Naive thymus-derived CD4-positive, alpha-beta T cell (primary cell): ENCODE data around the gene FXYD1. TPM values are rescaled to one million over a fixed set of nuclear protein-coding genes. Genes with fewer than 3 reads are reported as not detected.
A peak's percentile ranks its signal among the peaks of the same experiment; 100 is the strongest.

Experiments
- ATAC-seq: fragments of 150-1000 bp; cut with Tn5 transposase; 2 replicates; pipeline ENCODE4 v1.10.0; 2021; ENCODE audit warnings: mild to moderate bottlenecking, moderate library complexity
- CTCF ChIA-PET: fragments of 350-600 bp; sonication (Branson Sonifier 250); formaldehyde crosslinking; loops from one replicate; lab custom pipeline; 2021; ENCODE audit warnings: antibody characterized with exemption; lab: Charles Lee
- POLR2A ChIA-PET: fragments of 350-600 bp; sonication (Branson Sonifier 250); formaldehyde crosslinking; loops from one replicate; lab custom pipeline; 2021; ENCODE audit warnings: antibody characterized with exemption, inconsistent platforms; lab: Charles Lee
- DNase-seq, 9 donors: peaks; one replicate each; pipeline versions ENCODE4 v3.0.0 to v3.0.0-alpha.2; 2020 to 2022; ENCODE audit warnings: mixed read lengths in 1 of 9
- H3K27ac ChIP-seq: one replicate; pipeline ENCODE4 v1.7.0; 2013; ENCODE audit warnings: mild to moderate bottlenecking, low read depth, low read length, moderate library complexity
- H3K27me3 ChIP-seq, 2 donors: one replicate each; pipeline ENCODE4 v1.7.0; 2013; ENCODE audit warnings: low read length in 2 of 2, mild to moderate bottlenecking in 2 of 2, moderate library complexity in 2 of 2; ENCODE audit not compliant: control insufficient read depth in 2 of 2, insufficient read depth in 2 of 2
- H3K36me3 ChIP-seq, 3 experiments: 1 replicate in 2 of 3; 2 replicates in 1 of 3; pipeline ENCODE4 v1.7.0; 2013; ENCODE audit warnings: low read length in 3 of 3, mild to moderate bottlenecking in 3 of 3, moderate library complexity in 1 of 3; ENCODE audit not compliant: insufficient read depth in 3 of 3, control insufficient read depth in 2 of 3
- H3K4me1 ChIP-seq, 2 donors: one replicate each; pipeline ENCODE4 v1.7.0; 2013; ENCODE audit warnings: low read length in 2 of 2, mild to moderate bottlenecking in 2 of 2, moderate library complexity in 1 of 2; ENCODE audit not compliant: control insufficient read depth in 2 of 2, insufficient read depth in 2 of 2
- H3K4me3 ChIP-seq: 2 replicates; pipeline ENCODE4 v1.7.0; 2013; ENCODE audit warnings: mild to moderate bottlenecking, low read length
- H3K9me3 ChIP-seq, 3 experiments: 1 replicate in 2 of 3; 2 replicates in 1 of 3; pipeline ENCODE4 v1.7.0; 2013; ENCODE audit warnings: low read length in 3 of 3; ENCODE audit not compliant: control insufficient read depth in 2 of 3
- H3K27ac Mint-ChIP-seq, 9 donors: one replicate each; pipeline ENCODE4 v1.8.0; 2020 to 2022; ENCODE audit warnings: mixed read lengths in 9 of 9, mild to moderate bottlenecking in 8 of 9, moderate library complexity in 5 of 9, inconsistent platforms in 2 of 9
- H3K27me3 Mint-ChIP-seq, 5 donors: one replicate each; pipeline ENCODE4 v1.8.0; 2021 to 2022; ENCODE audit warnings: mixed read lengths in 5 of 5, mild to moderate bottlenecking in 1 of 5
- H3K36me3 Mint-ChIP-seq, 5 donors: one replicate each; pipeline ENCODE4 v1.8.0; 2020 to 2022; ENCODE audit warnings: mixed read lengths in 5 of 5, mild to moderate bottlenecking in 3 of 5, inconsistent platforms in 1 of 5
- H3K4me1 Mint-ChIP-seq, 7 donors: one replicate each; pipeline ENCODE4 v1.8.0; 2020 to 2022; ENCODE audit warnings: mixed read lengths in 7 of 7, mild to moderate bottlenecking in 3 of 7, inconsistent platforms in 1 of 7
- H3K4me3 Mint-ChIP-seq, 10 donors: one replicate each; pipeline ENCODE4 v1.8.0; 2020 to 2022; ENCODE audit warnings: mild to moderate bottlenecking in 10 of 10, mixed read lengths in 10 of 10, moderate library complexity in 6 of 10, inconsistent platforms in 2 of 10
- H3K9me3 Mint-ChIP-seq, 11 donors: one replicate each; pipeline ENCODE4 v1.8.0; 2020 to 2022; ENCODE audit warnings: mixed read lengths in 11 of 11, mild to moderate bottlenecking in 4 of 11, inconsistent platforms in 1 of 11, moderate library complexity in 1 of 11
- intact Hi-C, 2 donors: fragments of 100-400 bp; cut with micrococcal nuclease; formaldehyde crosslinking; loops; one replicate each; pipeline ENCODE4 v1.15.1; 2023
- polyA plus RNA-seq, 2 donors: library from polyadenylated mRNA; unstranded; fragments of 300-500 nt; fragmentation: Illumina TruSeq; gene quantifications; one replicate each; pipeline ENCODE4 v1.2.3, GENCODE V29; 2021
- total RNA-seq, 6 experiments: library from RNA in 5 of 6; stranded (reverse) in 5 of 6; gene quantifications; 1 replicate in 5 of 6; 2 replicates in 1 of 6; pipeline ENCODE4 v1.2.3 and lab custom pipeline; 2021 to 2026

Gene FXYD1
- total and polyA plus RNA-seq, 7 experiments from 2014 or later, result 0.46 to 1.2 (median 0.85) TPM; not detected in 3

- no peaks in the 10 kb centered on the region for H3K27me3 Mint-ChIP-seq
- peaks cover 34 to 42% of the 10 kb centered on the region in 2 donors for H3K4me1 ChIP-seq
- H3K27ac Mint-ChIP-seq, result peak overlapping the region; percentile 13 to 94 (median 89)
- CTCF ChIA-PET, result no interaction called here
- peaks cover 26 to 76% (median 39%) of the 10 kb centered on the region in 5 donors for H3K36me3 Mint-ChIP-seq
- POLR2A ChIA-PET, result interaction anchor here (0.6 to 2.3 kb wide), 7 partner anchors 9 to 172 kb away, joined by 3 to 9 read pairs (median 5); no protein-coding TSS in a partner anchor
- H3K9me3 Mint-ChIP-seq, result peaks cover 3 to 29% (median 13%) of the 10 kb centered on the region in 11 donors
- ATAC-seq, result no peak
- H3K4me3 ChIP-seq, result no peak overlapping the region
- H3K27ac ChIP-seq, result peak overlapping the region; percentile 7
- H3K36me3 ChIP-seq, result peaks cover 23 to 67% (median 28%) of the 10 kb centered on the region in 3 experiments
- intact Hi-C loops, result no loop called here
- H3K4me1 Mint-ChIP-seq, result peaks cover 22 to 57% (median 45%) of the 10 kb centered on the region in 7 donors
- peaks cover 0 to 18% (median 10%) of the 10 kb centered on the region in 3 experiments for H3K9me3 ChIP-seq
- no peak for DNase-seq
- H3K4me3 Mint-ChIP-seq, result peak overlapping the region in 4 of 10 donors; percentile 19 to 57 (median 35)
- no peaks in the 10 kb centered on the region for H3K27me3 ChIP-seq
Observed at GRCh38 chr19:35169221-35169995, 30.8 kb downstream of the FXYD1 start.

GRCh38 chr19:35170359-35171061 is 31.9 kb downstream of the FXYD1 start:
- CTCF ChIA-PET, result no interaction called here
- intact Hi-C loops, result loop anchor here (2.0 to 5.0 kb wide), 2 partner anchors 16 to 42 kb away; partner anchors contain the start of gene FXYD5 (in 1 of the 2)

DNA sequence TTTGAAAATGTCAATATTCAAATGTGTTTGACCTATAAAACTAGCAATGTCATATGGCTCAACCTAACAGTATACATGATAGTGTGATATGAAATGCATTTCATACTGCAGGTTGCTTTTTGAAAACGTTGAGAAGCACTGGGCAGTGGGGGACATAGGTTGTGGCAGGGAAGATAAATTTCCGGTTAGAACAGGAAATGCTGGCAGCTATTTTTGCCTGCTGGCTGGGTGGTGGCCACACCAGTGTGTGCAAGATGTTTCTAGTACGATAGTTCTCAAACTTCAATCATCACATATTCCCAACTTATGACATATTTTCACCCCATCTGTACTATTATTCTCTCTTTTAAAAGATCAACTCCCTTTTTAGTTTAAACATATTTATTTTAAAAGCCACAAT is 33.1 kb downstream of the FXYD1 start:
- H3K4me3 ChIP-seq, result no peak overlapping the region
- peaks cover 0 to 6% (median 0%) of the 10 kb centered on the region in 11 donors for H3K9me3 Mint-ChIP-seq
- no peaks in the 10 kb centered on the region for H3K27me3 ChIP-seq
- peaks cover 1 to 44% (median 11%) of the 10 kb centered on the region in 3 experiments for H3K36me3 ChIP-seq
- DNase-seq, result no peak
- peaks cover 30 to 38% of the 10 kb centered on the region in 2 donors for H3K4me1 ChIP-seq
- H3K36me3 Mint-ChIP-seq, result peaks cover 5 to 55% (median 15%) of the 10 kb centered on the region in 5 donors
- POLR2A ChIA-PET, result interaction anchor here (0.6 to 2.3 kb wide), 15 partner anchors 8 to 85 kb away, joined by 3 to 9 read pairs (median 4); partner anchors contain the start of gene FXYD5
- H3K27ac ChIP-seq, result peak overlapping the region; percentile 40
- ATAC-seq, result peak; percentile 51
- peaks cover 31 to 60% (median 50%) of the 10 kb centered on the region in 7 donors for H3K4me1 Mint-ChIP-seq
- H3K4me3 Mint-ChIP-seq, result peak overlapping the region in 7 of 10 donors; percentile 4 to 62 (median 34)
- no peaks in the 10 kb centered on the region for H3K27me3 Mint-ChIP-seq
- CTCF ChIA-PET, result interaction anchor here (0.6 to 1.3 kb wide), 2 partner anchors 73 to 87 kb away, joined by 3 read pairs; no protein-coding TSS in a partner anchor
- H3K27ac Mint-ChIP-seq, result peak overlapping the region; percentile 58 to 94 (median 82)
- intact Hi-C loops, result loop anchor here (2.0 to 5.0 kb wide), 2 partner anchors 17 to 41 kb away; partner anchors contain the start of gene FXYD5 (in 1 of the 2)
- peaks cover 0 to under 1% (median under 1%) of the 10 kb centered on the region in 3 experiments for H3K9me3 ChIP-seq

More at GRCh38 chr19:35170359-35171061, 31.9 kb downstream of the FXYD1 start:
- Mint-ChIP-seq H3K27me3 (no peaks in the 10 kb centered on the region), H3K27ac (peak overlapping the region in 8 of 9 donors; percentile 40 to 94 (median 84)), H3K4me1 (peaks cover 29 to 60% (median 50%) of the 10 kb centered on the region in 7 donors), H3K9me3 (peaks cover 3 to 18% (median 10%) of the 10 kb centered on the region in 11 donors), H3K4me3 (no peak overlapping the region), H3K36me3 (peaks cover 17 to 67% (median 28%) of the 10 kb centered on the region in 5 donors)
- Histone ChIP-seq H3K9me3 (peaks cover 0 to 12% (median 10%) of the 10 kb centered on the region in 3 experiments), H3K27ac (no peak overlapping the region), H3K4me1 (peaks cover 34 to 42% of the 10 kb centered on the region in 2 donors), H3K36me3 (peaks cover 13 to 56% (median 22%) of the 10 kb centered on the region in 3 experiments), H3K4me3 (no peak overlapping the region), H3K27me3 (no peaks in the 10 kb centered on the region)
- POLR2A ChIA-PET, result interaction anchor here (0.9 to 2.3 kb wide), 3 partner anchors 10 to 41 kb away, joined by 3 to 9 read pairs (median 5); no protein-coding TSS in a partner anchor
- ATAC-seq, result peak; percentile 10
- DNase-seq, result peak in 1 of 9 donors; percentile 24

- Mint-ChIP-seq H3K27ac (peak overlapping the region in 5 of 9 donors; percentile 33 to 79 (median 66)), H3K9me3 (peaks cover 0 to 12% (median 0%) of the 10 kb centered on the region in 11 donors), H3K27me3 (no peaks in the 10 kb centered on the region), H3K4me1 (peaks cover 28 to 57% (median 44%) of the 10 kb centered on the region in 7 donors), H3K4me3 (no peak overlapping the region), H3K36me3 (peaks cover 1 to 52% (median 10%) of the 10 kb centered on the region in 5 donors)
- no peaks in the 10 kb centered on the region for H3K27me3 ChIP-seq
- H3K27ac ChIP-seq, result no peak overlapping the region
- CTCF ChIA-PET, result no interaction called here
- ATAC-seq (no peak), DNase-seq (no peak)
- peaks cover 12 to 21% of the 10 kb centered on the region in 2 donors for H3K4me1 ChIP-seq
- no peak overlapping the region for H3K4me3 ChIP-seq
- peaks cover 0 to 26% (median 7%) of the 10 kb centered on the region in 3 experiments for H3K36me3 ChIP-seq
- no peaks in the 10 kb centered on the region for H3K9me3 ChIP-seq
- POLR2A ChIA-PET, result interaction anchor here (0.6 to 1.9 kb wide), 9 partner anchors 13 to 481 kb away, joined by 3 to 12 read pairs (median 4); partner anchors contain the start of gene FXYD5
- intact Hi-C loops, result loop anchor here (5.0 kb wide), 1 partner anchor 38 kb away; no protein-coding TSS in a partner anchor
Observed at GRCh38 chr19:35174226-35174625, 35.6 kb downstream of the FXYD1 start.

DNA sequence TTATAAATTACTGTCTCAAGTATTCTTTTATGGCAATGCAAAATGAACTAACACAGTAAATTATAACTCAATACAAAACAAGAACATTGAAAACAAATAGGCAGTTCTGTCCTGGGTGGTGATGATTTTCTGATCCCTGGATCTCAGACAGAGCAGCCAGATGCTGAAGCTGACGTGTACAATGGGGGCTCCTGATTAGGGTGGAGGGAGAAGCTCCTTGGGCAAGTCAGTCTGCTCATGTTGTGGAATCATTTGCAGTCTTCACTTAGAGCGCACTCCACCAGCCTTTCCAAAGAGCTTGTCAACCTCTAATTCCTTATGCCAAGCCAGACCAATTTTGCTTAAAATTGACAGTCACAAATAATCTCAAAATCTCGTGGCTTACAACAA is 37.6 kb downstream of the FXYD1 start:
- CTCF ChIA-PET, result no interaction called here
- H3K36me3 Mint-ChIP-seq, result peaks cover 0 to 46% (median 4%) of the 10 kb centered on the region in 5 donors
- peaks cover 12 to 34% of the 10 kb centered on the region in 2 donors for H3K4me1 ChIP-seq

More for the DNA sequence above, 37.6 kb downstream of the FXYD1 start:
- Histone ChIP-seq H3K9me3 (no peaks in the 10 kb centered on the region), H3K27ac (no peak overlapping the region), H3K27me3 (no peaks in the 10 kb centered on the region), H3K4me3 (no peak overlapping the region), H3K36me3 (peaks cover 0 to 10% (median 0%) of the 10 kb centered on the region in 3 experiments)
- H3K27me3 Mint-ChIP-seq, result no peaks in the 10 kb centered on the region
- POLR2A ChIA-PET, result interaction anchor here (1.8 kb wide), 1 partner anchor 90 kb away, joined by 6 read pairs; no protein-coding TSS in a partner anchor
- ATAC-seq (no peak), DNase-seq (no peak)
- H3K4me3 Mint-ChIP-seq, result no peak overlapping the region
- peaks cover 0 to 13% (median 0%) of the 10 kb centered on the region in 11 donors for H3K9me3 Mint-ChIP-seq
- intact Hi-C loops, result no loop called here
- peaks cover 37 to 76% (median 56%) of the 10 kb centered on the region in 7 donors for H3K4me1 Mint-ChIP-seq
- peak overlapping the region in 7 of 9 donors; percentile 39 to 85 (median 71) for H3K27ac Mint-ChIP-seq
